AG10803 (cell line): Measurements from ENCODE around the gene IFNLR1.

ENCODE experiments used
- DNase-seq: peaks from one replicate; pipeline ENCODE4 v3.0.0; 2010; ENCODE audit warnings: low read depth
- H3K4me3 ChIP-seq: 2 replicates; pipeline ENCODE4 v1.5.1; 2011; ENCODE audit warnings: mild to moderate bottlenecking, low read length, control low read depth
- TF ChIP-seq, protein P1 (sequence below): conservative IDR thresholded peaks from 2 replicates; pipeline ENCODE4 v1.5.1; 2011; ENCODE audit warnings: mild to moderate bottlenecking, low read length, control low read depth, inconsistent platforms

The IFNLR1 gene

DNA sequence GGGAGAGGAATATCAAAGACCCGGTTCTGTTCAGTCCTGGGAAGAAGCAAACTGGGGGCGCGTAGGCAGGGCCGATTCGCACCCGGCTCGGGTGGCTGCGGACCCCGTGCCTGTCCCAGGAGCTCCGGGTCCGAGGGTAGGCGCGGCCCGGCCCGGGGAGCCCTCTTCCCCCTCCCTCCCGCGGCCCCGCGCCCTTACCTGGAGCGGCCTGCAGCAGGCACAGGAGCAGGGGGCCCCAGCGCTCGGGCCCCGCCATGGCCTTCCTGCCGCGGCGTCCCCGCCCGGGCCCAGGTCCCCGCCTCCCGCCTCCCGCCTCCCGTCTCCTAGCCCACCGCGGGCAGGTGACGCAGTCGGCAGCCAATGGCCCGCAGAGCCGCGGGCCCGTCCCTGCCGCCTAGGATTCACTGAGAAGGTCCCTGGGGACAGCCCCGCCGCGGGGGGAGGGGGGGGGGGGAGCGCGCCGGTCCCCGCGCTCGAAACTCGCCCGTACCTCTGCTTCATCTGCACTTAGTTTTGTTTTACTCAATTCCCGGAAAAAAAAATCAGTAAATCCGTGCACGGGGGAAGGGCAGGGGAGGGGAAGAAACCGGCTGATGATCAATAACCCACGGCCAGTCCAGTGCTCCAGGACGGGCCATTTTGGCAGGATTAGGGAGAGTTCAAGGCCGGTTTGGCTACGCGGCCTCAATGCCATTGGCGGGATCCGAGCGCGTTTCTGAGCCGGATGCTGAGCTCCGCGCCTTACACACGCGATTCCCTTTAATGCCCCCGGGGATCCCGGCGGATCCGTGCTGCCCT lies at the start of gene IFNLR1:
Gene IFNLR1, minus strand, starts transcription at position 297 of the 798 bp plus-strand sequence. Its CDS starts 41 bp downstream, at position 256.
- peak; percentile 11 for DNase-seq
- TF ChIP-seq, protein P1, sequence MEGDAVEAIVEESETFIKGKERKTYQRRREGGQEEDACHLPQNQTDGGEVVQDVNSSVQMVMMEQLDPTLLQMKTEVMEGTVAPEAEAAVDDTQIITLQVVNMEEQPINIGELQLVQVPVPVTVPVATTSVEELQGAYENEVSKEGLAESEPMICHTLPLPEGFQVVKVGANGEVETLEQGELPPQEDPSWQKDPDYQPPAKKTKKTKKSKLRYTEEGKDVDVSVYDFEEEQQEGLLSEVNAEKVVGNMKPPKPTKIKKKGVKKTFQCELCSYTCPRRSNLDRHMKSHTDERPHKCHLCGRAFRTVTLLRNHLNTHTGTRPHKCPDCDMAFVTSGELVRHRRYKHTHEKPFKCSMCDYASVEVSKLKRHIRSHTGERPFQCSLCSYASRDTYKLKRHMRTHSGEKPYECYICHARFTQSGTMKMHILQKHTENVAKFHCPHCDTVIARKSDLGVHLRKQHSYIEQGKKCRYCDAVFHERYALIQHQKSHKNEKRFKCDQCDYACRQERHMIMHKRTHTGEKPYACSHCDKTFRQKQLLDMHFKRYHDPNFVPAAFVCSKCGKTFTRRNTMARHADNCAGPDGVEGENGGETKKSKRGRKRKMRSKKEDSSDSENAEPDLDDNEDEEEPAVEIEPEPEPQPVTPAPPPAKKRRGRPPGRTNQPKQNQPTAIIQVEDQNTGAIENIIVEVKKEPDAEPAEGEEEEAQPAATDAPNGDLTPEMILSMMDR, result no peak

DNA sequence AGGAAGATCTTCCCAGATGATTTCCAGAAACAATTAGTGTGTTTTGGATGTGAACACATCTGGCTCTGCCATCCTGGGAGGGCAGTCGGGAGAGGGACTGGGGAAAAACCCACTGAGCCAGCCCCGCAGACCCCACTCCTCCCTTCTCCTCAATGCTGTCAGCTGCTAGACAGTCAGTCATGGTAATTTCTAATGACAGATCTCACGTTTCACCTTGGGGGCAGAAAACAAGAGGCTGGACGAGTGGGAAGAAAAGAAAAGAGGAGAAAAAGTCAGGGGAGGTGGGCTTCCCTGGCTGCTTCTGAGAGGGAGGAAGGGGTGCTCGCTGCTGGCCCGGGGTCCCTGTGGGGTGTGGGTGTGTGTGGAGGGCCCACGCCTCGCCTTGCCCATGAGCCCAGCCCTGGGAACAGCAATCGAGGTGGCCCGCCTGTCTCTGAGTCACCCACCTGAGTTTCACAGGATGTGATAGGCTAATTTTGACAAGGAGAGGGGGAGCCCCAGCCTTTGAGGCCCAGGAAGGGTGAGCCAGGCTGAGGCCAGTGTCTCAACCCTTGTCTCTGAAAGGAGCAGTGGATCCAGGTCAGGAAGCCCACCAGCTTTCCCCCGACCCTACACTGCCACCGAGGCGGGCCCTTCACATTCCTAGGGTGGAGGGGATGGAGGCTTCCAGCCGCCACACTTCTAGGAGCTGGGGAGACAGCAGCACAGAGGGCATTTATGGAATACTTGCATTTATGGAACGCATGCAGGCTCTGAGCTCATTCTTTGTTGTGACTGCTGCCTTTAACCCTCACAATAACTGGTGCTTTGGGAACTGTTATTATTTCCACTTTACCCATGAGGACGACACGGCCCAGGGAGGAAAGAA lies 49.1 kb upstream of the IFNLR1 start:
- TF ChIP-seq, protein P1, result no peak
- no peak for DNase-seq
- H3K4me3 ChIP-seq, result no peak overlapping the region

More for the DNA sequence above, at the start of gene IFNLR1:
- peak within 1 kb of the TSS; percentile 57 for H3K4me3 ChIP-seq

DNA sequence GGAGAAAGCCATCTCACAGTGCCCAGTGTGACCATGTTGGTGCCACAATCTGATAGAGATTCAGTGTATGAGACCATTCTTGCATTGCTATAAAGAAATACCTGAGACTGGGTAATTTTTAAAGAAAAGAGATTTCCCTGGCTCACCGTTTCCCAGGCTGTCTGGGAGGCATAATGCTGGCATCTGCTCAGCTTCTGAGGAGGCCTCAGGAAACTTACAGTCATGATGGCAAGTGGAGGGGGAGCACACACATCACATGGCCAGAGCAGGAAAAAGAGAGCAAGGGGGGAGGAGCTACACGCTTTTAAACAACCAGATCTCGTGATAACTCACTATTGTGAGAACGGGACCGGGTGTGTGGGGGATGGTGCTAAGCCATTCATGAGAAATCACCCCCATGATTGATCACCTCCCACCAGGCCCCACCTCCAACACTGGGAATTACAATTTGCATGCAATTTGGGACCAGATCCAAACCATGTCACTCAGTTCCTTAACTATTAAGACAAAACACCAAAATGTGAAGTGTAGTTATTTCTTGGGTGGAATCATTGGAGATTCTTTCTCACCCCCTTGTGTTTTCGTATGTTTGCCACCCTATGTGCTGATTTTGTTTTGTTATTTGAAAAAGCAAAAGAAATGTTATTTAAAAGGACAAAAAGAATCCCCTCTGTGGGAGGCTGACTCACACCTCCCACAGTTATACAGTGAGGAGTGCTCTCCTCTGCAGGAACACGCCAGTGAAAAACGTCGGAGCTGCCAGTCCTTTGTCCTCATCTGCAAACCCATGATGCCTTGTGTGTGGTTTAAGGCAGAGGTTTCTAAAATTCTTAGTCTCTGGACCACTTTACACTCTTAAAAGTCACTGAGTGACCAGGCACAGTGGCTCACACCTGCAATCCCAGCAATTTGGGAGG lies 46.9 kb upstream of the IFNLR1 start:
- DNase-seq, result no peak
- no peak overlapping the region for H3K4me3 ChIP-seq
- TF ChIP-seq, protein P1, result no peak

DNA sequence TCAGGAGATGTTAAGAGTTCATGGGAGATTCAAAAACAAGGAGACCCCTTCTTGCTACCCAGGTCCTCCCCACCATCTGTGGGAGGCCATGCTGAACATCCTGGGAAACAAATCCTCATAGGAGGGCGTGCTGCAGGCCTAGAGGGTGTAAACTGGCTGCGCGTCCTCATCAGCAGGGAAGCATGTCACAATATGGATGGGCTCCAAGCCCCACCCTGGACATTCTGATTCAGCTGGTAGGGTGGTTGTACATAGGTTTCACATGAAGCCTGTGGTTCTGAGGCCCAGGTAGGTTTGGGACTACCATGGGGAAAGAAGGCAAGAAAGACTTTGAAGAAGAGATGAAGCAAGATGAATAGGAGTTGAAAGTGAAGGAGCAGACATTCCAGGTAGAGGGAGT lies 44.6 kb upstream of the IFNLR1 start:
- no peak overlapping the region for H3K4me3 ChIP-seq
- TF ChIP-seq, protein P1, result no peak
- no peak for DNase-seq

DNA sequence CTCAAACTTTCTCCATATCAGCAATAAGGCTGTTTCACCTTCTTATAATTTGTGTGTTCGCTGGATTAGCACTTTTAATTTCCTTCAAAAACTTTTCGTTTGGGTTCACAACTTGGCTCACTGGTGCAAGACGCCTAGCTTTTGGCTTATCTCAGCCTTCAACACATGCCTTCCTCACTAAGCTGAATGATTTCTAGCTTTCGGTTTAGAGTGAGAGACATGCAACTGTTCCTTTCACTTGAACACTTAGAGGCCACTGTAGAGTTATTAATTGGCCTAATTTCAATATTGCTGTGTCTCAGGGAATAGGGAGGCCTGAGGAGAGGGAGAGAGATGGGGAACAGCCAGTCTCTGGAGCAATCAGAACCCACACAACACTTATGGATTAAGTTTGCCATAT lies 41.2 kb upstream of the IFNLR1 start:
- TF ChIP-seq, protein P1, result no peak
- no peak overlapping the region for H3K4me3 ChIP-seq
- no peak for DNase-seq

DNA sequence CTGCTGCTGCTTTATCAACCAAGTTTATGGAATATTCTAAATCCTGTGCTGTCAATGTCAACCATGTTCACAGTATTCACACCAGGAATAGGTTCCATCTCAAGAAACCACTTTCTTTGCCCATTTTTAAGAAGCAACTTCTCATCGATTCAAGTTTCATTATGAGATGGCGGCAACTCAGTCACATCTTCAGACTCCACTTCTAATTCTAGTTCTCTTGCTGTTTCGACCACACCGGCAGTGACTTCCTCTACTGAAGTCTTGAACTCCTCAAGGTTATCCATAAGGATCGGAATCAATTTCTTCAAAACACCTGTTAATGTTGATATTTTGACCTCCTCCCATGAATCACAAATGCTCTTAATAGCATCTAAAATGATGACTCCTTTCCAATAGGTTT lies 39.7 kb upstream of the IFNLR1 start:
- no peak for DNase-seq
- TF ChIP-seq, protein P1, result no peak
- no peak overlapping the region for H3K4me3 ChIP-seq
